HepG2 (cell line): Measurements from ENCODE around the gene STAP2.

ENCODE experiments used
- ARNT ChIP-seq: fragments of 450-650 bp; IDR thresholded peaks from 2 replicates; pipeline ENCODE4 v1.6.1; 2017
- ZBTB33 ChIP-seq: sonication (generic); formaldehyde crosslinking; IDR thresholded peaks from 2 replicates; pipeline ENCODE4 v1.4.0; 2020; ENCODE audit warnings: missing genetic modification reagents

DNA sequence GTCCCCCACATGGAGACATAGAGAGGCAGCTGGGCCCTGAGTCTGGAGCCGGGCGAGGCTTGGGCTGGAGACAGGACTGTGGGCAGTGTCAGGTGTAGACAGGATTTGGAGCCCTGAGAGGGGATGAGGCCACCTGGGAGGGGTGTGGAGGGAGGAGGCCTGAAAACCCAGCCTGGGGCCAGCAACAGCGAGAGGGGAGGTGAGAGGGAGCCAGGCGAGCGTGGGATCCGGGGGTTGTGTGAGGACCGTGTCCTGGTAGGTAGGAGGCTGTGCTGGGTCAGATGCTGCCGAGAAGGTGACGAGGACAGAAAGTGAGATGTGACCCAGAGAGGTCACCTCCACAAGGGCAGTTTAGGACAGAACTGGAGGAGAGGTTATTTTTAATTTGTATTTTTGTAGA is 12.1 kb upstream of the STAP2 start:
- no peak for TF ChIP-seq ARNT
- no peak for TF ChIP-seq ZBTB33 (CRISPR knock-in tag)
